Measurements from ENCODE around the gene MYO7A.

DNA sequence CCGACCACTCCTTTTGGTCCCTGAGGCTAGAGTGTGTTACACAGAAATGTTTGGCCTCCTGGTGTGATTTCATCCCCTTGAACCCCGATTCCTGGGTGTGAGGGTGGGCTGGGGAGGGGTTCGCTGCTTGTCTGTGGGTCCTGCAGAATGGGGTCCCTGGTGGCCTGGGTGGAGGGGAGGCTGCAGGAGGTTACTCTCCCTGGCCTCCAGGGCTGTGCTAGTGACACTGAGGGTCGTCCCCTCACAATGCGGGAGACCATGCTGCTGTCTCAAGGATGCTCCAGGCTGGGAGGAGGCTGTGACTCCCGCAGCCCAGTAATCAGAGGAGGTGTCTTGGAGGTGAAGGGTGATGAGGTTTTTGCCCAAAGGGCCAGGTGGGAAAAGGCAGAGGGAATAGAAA is 42.4 kb upstream of the MYO7A start:
- TF ChIP-seq, protein P1, sequence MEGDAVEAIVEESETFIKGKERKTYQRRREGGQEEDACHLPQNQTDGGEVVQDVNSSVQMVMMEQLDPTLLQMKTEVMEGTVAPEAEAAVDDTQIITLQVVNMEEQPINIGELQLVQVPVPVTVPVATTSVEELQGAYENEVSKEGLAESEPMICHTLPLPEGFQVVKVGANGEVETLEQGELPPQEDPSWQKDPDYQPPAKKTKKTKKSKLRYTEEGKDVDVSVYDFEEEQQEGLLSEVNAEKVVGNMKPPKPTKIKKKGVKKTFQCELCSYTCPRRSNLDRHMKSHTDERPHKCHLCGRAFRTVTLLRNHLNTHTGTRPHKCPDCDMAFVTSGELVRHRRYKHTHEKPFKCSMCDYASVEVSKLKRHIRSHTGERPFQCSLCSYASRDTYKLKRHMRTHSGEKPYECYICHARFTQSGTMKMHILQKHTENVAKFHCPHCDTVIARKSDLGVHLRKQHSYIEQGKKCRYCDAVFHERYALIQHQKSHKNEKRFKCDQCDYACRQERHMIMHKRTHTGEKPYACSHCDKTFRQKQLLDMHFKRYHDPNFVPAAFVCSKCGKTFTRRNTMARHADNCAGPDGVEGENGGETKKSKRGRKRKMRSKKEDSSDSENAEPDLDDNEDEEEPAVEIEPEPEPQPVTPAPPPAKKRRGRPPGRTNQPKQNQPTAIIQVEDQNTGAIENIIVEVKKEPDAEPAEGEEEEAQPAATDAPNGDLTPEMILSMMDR (conservative IDR thresholded peaks at IDR 0.05; ENCODE audit: low read depth in 2 of 2) = no peak
- no peak for TF ChIP-seq POLR2AphosphoS5 (IDR thresholded peaks at IDR 0.05; ENCODE audit: low read depth)
